Astrocyte (in vitro differentiated cells and primary cell): ENCODE results near the gene ZBTB7A. TPM values are rescaled to one million over a fixed set of nuclear protein-coding genes. Genes with fewer than 3 reads are reported as not detected.

Experiments used
- DNase-seq: peaks from one replicate; pipeline ENCODE4 v3.0.0-alpha.2; 2010; ENCODE audit warnings: low read depth
- FAIRE-seq: peaks from 2 replicates; lab custom pipeline; 2011; peaks lifted over from hg19 to GRCh38; lab: Jason Lieb, UNC
- H2AFZ ChIP-seq: 2 replicates; pipeline ENCODE4 v1.6.0; 2012; ENCODE audit warnings: low read depth, low read length, inconsistent platforms
- H3K27ac ChIP-seq: 2 replicates; pipeline ENCODE4 v1.5.1; 2011; ENCODE audit warnings: low read depth, low read length, inconsistent platforms
- H3K27me3 ChIP-seq: 2 replicates; pipeline ENCODE4 v1.6.0; 2011; ENCODE audit warnings: low read length, inconsistent platforms; ENCODE audit not compliant: insufficient read depth
- H3K36me3 ChIP-seq: 2 replicates; pipeline ENCODE4 v1.5.1; 2011; ENCODE audit warnings: low read length, inconsistent platforms; ENCODE audit not compliant: insufficient read depth
- H3K4me1 ChIP-seq: 2 replicates; pipeline ENCODE4 v1.5.1; 2011; ENCODE audit warnings: low read length, inconsistent platforms; ENCODE audit not compliant: insufficient read depth
- H3K4me2 ChIP-seq: 2 replicates; pipeline ENCODE4 v1.6.0; 2012; ENCODE audit warnings: low read length, inconsistent platforms
- H3K4me3 ChIP-seq: 2 replicates; pipeline ENCODE4 v1.5.1; 2011; ENCODE audit warnings: low read depth, mild to moderate bottlenecking, low read length, inconsistent platforms; ENCODE audit not compliant: insufficient read depth
- H3K79me2 ChIP-seq: 2 replicates; pipeline ENCODE4 v1.6.0; 2012; ENCODE audit warnings: mild to moderate bottlenecking, low read length, inconsistent platforms; ENCODE audit not compliant: insufficient read depth
- H3K9ac ChIP-seq: 2 replicates; pipeline ENCODE4 v1.6.0; 2012; ENCODE audit warnings: mild to moderate bottlenecking, low read length, inconsistent platforms
- H3K9me3 ChIP-seq: 2 replicates; pipeline ENCODE4 v1.5.1; 2012; ENCODE audit warnings: low read depth, mild to moderate bottlenecking, low read length, inconsistent platforms; ENCODE audit not compliant: insufficient read depth
- H4K20me1 ChIP-seq: 2 replicates; pipeline ENCODE4 v1.6.0; 2012; ENCODE audit warnings: low read length, inconsistent platforms; ENCODE audit not compliant: insufficient read depth
- H3K27ac Mint-ChIP-seq: one replicate; pipeline ENCODE4 v1.8.0; 2021; ENCODE audit warnings: mild to moderate bottlenecking, mixed read lengths; ENCODE audit not compliant: unreplicated experiment
- H3K27me3 Mint-ChIP-seq: one replicate; pipeline ENCODE4 v1.8.0; 2021; ENCODE audit warnings: low read depth, mixed read lengths; ENCODE audit not compliant: unreplicated experiment
- H3K36me3 Mint-ChIP-seq: one replicate; pipeline ENCODE4 v1.8.0; 2021; ENCODE audit warnings: low read depth, mixed read lengths; ENCODE audit not compliant: unreplicated experiment
- H3K4me1 Mint-ChIP-seq: one replicate; pipeline ENCODE4 v1.8.0; 2021; ENCODE audit warnings: low read depth, mixed read lengths; ENCODE audit not compliant: unreplicated experiment
- H3K4me3 Mint-ChIP-seq: one replicate; pipeline ENCODE4 v1.8.0; 2021; ENCODE audit warnings: mild to moderate bottlenecking, moderate library complexity, mixed read lengths; ENCODE audit not compliant: unreplicated experiment
- H3K9me3 Mint-ChIP-seq: one replicate; pipeline ENCODE4 v1.8.0; 2021; ENCODE audit warnings: mild to moderate bottlenecking, mixed read lengths; ENCODE audit not compliant: unreplicated experiment
- CTCF ChIP-seq: IDR thresholded peaks from 2 replicates; pipeline ENCODE4 v1.5.1; 2011; ENCODE audit warnings: low read depth, mild to moderate bottlenecking, inconsistent platforms, low read length, moderate library complexity; ENCODE audit not compliant: insufficient read depth
- EZH2 ChIP-seq: IDR thresholded peaks from 2 replicates; pipeline ENCODE4 v1.6.1; 2012; ENCODE audit warnings: mild to moderate bottlenecking, low read length, inconsistent platforms; ENCODE audit not compliant: insufficient read depth
- total RNA-seq: library from RNA; stranded (reverse); gene quantifications from 2 replicates; pipeline ENCODE4 v1.2.1, GENCODE V29; 2021

ZBTB7A gene
- total RNA-seq, 1 donor from 2014 or later = 24.3 TPM

DNA sequence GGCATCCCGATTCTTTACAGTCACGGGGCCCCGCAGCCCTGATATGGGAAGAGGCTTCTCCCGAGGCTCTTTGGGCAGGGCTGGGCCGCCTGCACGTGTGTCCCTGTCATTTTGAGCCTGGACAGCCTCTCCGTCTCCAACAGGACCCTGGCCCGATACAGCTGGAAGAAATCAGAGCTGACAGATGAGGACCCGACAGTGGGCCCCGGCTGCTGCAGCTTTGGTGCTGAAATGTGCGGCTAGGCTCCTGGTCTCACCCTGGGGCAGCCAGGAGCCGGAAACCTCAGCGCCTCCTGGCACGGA lies 55.9 kb downstream of the ZBTB7A start:
- Mint-ChIP-seq H3K9me3 (no peaks in the 10 kb centered on the region), H3K36me3 (peaks cover 3% of the 10 kb centered on the region), H3K27me3 (no peaks in the 10 kb centered on the region), H3K27ac (no peak overlapping the region), H3K4me1 (peaks cover 10% of the 10 kb centered on the region), H3K4me3 (no peak overlapping the region)
- FAIRE-seq = no peak
- Histone ChIP-seq H2AFZ (no peak overlapping the region), H3K27me3 (no peaks in the 10 kb centered on the region), H3K9ac (no peak overlapping the region), H3K9me3 (no peaks in the 10 kb centered on the region), H3K36me3 (no peaks in the 10 kb centered on the region), H3K4me3 (no peak overlapping the region), H3K27ac (no peak overlapping the region), H3K4me2 (no peak overlapping the region), H3K4me1 (peaks cover 13% of the 10 kb centered on the region), H4K20me1 (peaks cover 68% of the 10 kb centered on the region), H3K79me2 (peaks cover 77% of the 10 kb centered on the region)
- no peak for DNase-seq
- TF ChIP-seq CTCF = no peak
- no peak for TF ChIP-seq EZH2

DNA sequence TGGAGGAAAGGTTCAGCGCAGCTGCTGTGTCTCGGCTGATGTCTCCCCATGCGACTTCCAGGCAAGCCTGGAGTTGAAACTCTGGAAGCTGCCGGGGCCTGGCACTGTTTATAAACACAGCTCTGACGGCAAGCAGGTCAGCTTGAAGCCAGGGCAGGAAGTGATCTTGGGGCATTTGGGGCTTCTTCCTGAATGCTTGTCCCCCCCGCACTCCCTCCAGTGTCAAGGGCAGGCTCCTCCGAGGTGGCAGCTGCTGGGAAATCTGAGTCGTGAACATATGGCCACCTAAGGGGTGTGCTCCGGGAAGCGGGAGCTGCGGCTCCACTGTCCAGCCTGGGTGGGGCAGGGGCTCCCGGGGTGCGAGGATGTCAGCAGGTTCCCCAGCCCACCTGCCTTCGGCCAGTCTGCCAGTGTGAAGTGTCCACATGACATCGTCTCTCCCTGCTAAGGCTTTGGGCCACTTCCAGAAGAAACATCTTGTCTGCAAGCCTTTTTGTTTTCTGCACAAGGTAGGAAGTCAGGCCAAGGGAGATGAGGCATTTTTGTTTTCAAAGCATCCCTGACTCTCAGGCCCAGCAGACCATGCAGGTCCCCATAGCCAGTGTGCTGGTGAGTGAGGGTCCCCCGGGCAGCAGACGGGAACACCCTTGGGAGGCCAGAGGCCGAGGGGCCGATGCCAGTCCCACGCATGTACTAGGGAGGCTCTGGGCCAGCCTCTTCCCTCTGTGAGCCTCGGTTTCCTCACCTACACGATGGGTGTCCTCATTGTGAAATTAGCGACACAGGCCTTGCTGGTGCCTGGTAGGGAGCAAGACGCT lies 56.5 kb downstream of the ZBTB7A start:
- no peak overlapping the region for H3K27ac Mint-ChIP-seq
- Histone ChIP-seq H3K27ac (no peak overlapping the region), H3K79me2 (peaks cover 72% of the 10 kb centered on the region), H2AFZ (no peak overlapping the region), H4K20me1 (peaks cover 63% of the 10 kb centered on the region), H3K4me2 (no peak overlapping the region), H3K4me1 (peaks cover 13% of the 10 kb centered on the region), H3K9ac (peak overlapping the region; percentile 89), H3K9me3 (no peaks in the 10 kb centered on the region), H3K36me3 (no peaks in the 10 kb centered on the region), H3K27me3 (no peaks in the 10 kb centered on the region), H3K4me3 (no peak overlapping the region)
- peaks cover 10% of the 10 kb centered on the region for H3K4me1 Mint-ChIP-seq
- H3K4me3 Mint-ChIP-seq = peak overlapping the region; percentile 88
- peaks cover 3% of the 10 kb centered on the region for H3K36me3 Mint-ChIP-seq
- no peaks in the 10 kb centered on the region for H3K9me3 Mint-ChIP-seq
- DNase-seq = no peak
- FAIRE-seq = no peak
- TF ChIP-seq CTCF (no peak), EZH2 (no peak)
- H3K27me3 Mint-ChIP-seq = no peaks in the 10 kb centered on the region
